B cell (primary cell): Measurements from ENCODE around the gene ZBTB11.
A peak's percentile ranks its signal among the peaks of the same experiment; 100 is the strongest.

Experiments
- CTCF ChIP-seq: fragments of 200-600 bp; IDR thresholded peaks from one replicate; pipeline ENCODE4 v1.8.0; 2022; ENCODE audit warnings: antibody characterized with exemption, mild to moderate bottlenecking
- EZH2 ChIP-seq: IDR thresholded peaks from 2 replicates; pipeline ENCODE4 v1.6.1; 2012; ENCODE audit warnings: borderline replicate concordance, low read depth, mild to moderate bottlenecking, moderate library complexity, low read length; ENCODE audit not compliant: insufficient read depth, poor library complexity, severe bottlenecking

- TF ChIP-seq CTCF: peak; percentile 76
- TF ChIP-seq EZH2: no peak
Measured at GRCh38 chr3:101635954-101636798, 40.8 kb downstream of the ZBTB11 start.
